IgD-negative memory B cell (primary cell): Measurements from ENCODE around the gene FXYD5. TPM values are rescaled to one million over a fixed set of nuclear protein-coding genes. Genes with fewer than 3 reads are reported as not detected.

Experiments
- H3K27ac Mint-ChIP-seq, 3 donors: one replicate each; pipeline ENCODE4 v1.8.0; 2020 to 2022; ENCODE audit warnings: mild to moderate bottlenecking in 3 of 3, mixed read lengths in 3 of 3, moderate library complexity in 1 of 3
- H3K27me3 Mint-ChIP-seq: one replicate; pipeline ENCODE4 v1.8.0; 2021; ENCODE audit warnings: mixed read lengths
- H3K36me3 Mint-ChIP-seq: one replicate; pipeline ENCODE4 v1.8.0; 2020; ENCODE audit warnings: mild to moderate bottlenecking, mixed read lengths
- H3K4me1 Mint-ChIP-seq, 3 donors: one replicate each; pipeline ENCODE4 v1.8.0; 2020 to 2022; ENCODE audit warnings: mixed read lengths in 3 of 3, mild to moderate bottlenecking in 1 of 3
- H3K4me3 Mint-ChIP-seq, 4 donors: one replicate each; pipeline ENCODE4 v1.8.0; 2020 to 2022; ENCODE audit warnings: mild to moderate bottlenecking in 4 of 4, mixed read lengths in 4 of 4, moderate library complexity in 3 of 4
- H3K9me3 Mint-ChIP-seq, 3 donors: one replicate each; pipeline ENCODE4 v1.8.0; 2020 to 2021; ENCODE audit warnings: mixed read lengths in 3 of 3, mild to moderate bottlenecking in 1 of 3
- polyA plus RNA-seq: library from polyadenylated mRNA; unstranded; fragments of 300-500 nt; fragmentation: Illumina TruSeq; gene quantifications from one replicate; pipeline ENCODE4 v1.2.3, GENCODE V29; 2021

Gene FXYD5
- polyA plus RNA-seq, 1 donor from 2014 or later, result 417 TPM

- Mint-ChIP-seq H3K27ac (peak overlapping the region; percentile 2 to 92 (median 92)), H3K36me3 (peaks cover 21% of the 10 kb centered on the region), H3K27me3 (no peaks in the 10 kb centered on the region), H3K9me3 (peaks cover 0 to 3% (median 1%) of the 10 kb centered on the region in 3 donors), H3K4me1 (peaks cover 14 to 30% (median 16%) of the 10 kb centered on the region in 3 donors), H3K4me3 (peak overlapping the region in 1 of 4 donors; percentile 11)
These were observed 12.9 kb downstream of the FXYD5 start for GRCh38 chr19:35167251-35168119.

DNA sequence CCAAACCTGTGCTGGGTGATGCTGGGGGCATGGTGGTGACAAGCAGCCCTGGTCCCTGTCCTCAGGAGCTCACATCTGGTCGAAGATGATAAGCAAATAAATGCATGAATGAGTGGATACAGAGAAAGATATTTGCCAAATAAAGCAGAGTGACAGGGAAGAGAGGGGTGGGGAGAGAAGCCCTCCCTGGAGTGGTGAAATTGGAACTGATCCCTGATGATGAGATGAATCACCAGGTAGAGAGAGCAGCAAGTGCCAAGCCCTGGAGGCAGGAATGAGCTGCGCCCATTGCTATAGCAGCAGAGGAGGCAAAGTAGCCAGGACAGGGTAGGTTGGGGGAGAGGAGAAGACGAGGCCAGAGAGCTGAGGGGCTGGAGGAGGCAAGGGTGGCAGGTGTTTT lies 13.7 kb downstream of the FXYD5 start:
- Mint-ChIP-seq H3K27ac (peak overlapping the region in 2 of 3 donors; percentile 83 to 92), H3K4me1 (peaks cover 14 to 30% (median 16%) of the 10 kb centered on the region in 3 donors), H3K9me3 (peaks cover 0 to 3% (median 1%) of the 10 kb centered on the region in 3 donors), H3K4me3 (no peak overlapping the region), H3K27me3 (no peaks in the 10 kb centered on the region), H3K36me3 (peaks cover 18% of the 10 kb centered on the region)

DNA sequence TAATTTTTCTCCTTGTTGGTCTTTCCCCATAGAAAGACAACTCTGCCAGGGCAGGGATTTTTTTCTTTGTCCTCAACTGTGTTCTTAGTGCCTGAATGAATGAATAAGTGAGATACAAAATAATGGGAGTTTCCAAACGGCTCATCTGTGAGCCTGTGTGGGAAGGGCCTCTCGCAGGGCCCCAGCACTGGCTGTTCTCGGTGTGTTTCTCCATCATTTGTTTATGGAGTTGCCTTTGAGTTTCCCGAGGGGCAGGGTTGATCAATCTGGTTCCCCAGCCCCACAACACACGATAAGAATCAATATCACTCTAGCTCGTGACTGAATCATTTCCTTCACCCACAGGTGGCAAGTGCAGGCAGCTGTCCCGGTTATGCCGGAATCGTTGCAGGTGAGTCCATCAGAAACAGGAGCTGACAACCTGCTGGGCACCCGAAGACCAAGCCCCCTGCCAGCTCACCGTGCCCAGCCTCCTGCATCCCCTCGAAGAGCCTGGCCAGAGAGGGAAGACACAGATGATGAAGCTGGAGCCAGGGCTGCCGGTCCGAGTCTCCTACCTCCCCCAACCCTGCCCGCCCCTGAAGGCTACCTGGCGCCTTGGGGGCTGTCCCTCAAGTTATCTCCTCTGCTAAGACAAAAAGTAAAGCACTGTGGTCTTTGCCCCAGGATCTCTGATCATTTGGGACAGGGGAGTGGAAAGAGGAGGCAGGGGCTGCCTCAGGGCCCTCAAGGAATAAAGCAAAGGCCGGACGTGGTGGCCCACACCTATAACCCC lies 14.9 kb downstream of the FXYD5 start:
- Mint-ChIP-seq H3K9me3 (peaks cover 0 to 3% (median 1%) of the 10 kb centered on the region in 3 donors), H3K27ac (peak overlapping the region; percentile 65 to 92 (median 68)), H3K4me1 (peaks cover 14 to 32% (median 16%) of the 10 kb centered on the region in 3 donors), H3K36me3 (peaks cover 17% of the 10 kb centered on the region), H3K4me3 (no peak overlapping the region), H3K27me3 (no peaks in the 10 kb centered on the region)

GRCh38 chr19:35170359-35171061 lies 16.0 kb downstream of the FXYD5 start:
- Mint-ChIP-seq H3K27ac (peak overlapping the region in 2 of 3 donors; percentile 71 to 78), H3K9me3 (peaks cover 0 to 3% (median 1%) of the 10 kb centered on the region in 3 donors), H3K4me1 (peaks cover 13 to 37% (median 18%) of the 10 kb centered on the region in 3 donors), H3K36me3 (peaks cover 12% of the 10 kb centered on the region), H3K27me3 (no peaks in the 10 kb centered on the region), H3K4me3 (no peak overlapping the region)

GRCh38 chr19:35171730-35172129 lies 17.2 kb downstream of the FXYD5 start:
- no peaks in the 10 kb centered on the region for H3K9me3 Mint-ChIP-seq
- H3K4me1 Mint-ChIP-seq, result peaks cover 10 to 34% (median 15%) of the 10 kb centered on the region in 3 donors
- H3K27me3 Mint-ChIP-seq, result no peaks in the 10 kb centered on the region
- peaks cover 6% of the 10 kb centered on the region for H3K36me3 Mint-ChIP-seq
- peak overlapping the region in 2 of 3 donors; percentile 80 to 94 for H3K27ac Mint-ChIP-seq
- H3K4me3 Mint-ChIP-seq, result peak overlapping the region in 3 of 4 donors; percentile 2 to 58 (median 21)

DNA sequence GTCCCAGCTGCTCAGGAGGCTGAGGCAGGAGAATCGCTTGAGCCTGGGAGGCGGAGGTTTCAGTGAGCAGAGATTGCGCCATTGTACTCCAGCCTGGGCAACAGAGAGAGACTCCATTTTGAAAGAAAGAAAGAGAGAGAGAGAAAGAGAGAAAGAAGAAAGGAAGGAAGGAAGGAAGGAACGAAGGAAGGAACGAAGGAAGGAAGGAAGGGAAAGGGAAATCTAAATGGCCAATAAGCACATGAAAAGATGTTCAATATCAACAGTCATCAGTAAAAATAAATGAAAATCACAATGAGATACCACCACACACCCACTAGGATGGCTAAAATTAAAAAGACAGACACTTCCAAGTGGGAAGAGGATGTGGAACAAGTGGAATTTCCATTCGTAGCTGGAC lies 19.7 kb downstream of the FXYD5 start:
- H3K27ac Mint-ChIP-seq, result peak overlapping the region in 2 of 3 donors; percentile 59 to 94
- peaks cover 0 to 6% (median 0%) of the 10 kb centered on the region in 3 donors for H3K9me3 Mint-ChIP-seq
- peaks cover 6 to 22% (median 9%) of the 10 kb centered on the region in 3 donors for H3K4me1 Mint-ChIP-seq
- no peak overlapping the region for H3K4me3 Mint-ChIP-seq
- peaks cover 8% of the 10 kb centered on the region for H3K36me3 Mint-ChIP-seq
- H3K27me3 Mint-ChIP-seq, result peaks cover 2% of the 10 kb centered on the region

- Mint-ChIP-seq H3K36me3 (peaks cover 7% of the 10 kb centered on the region), H3K4me3 (no peak overlapping the region), H3K4me1 (peaks cover 7 to 24% (median 9%) of the 10 kb centered on the region in 3 donors), H3K27ac (no peak overlapping the region), H3K27me3 (peaks cover 2% of the 10 kb centered on the region), H3K9me3 (peaks cover 0 to 6% (median 3%) of the 10 kb centered on the region in 3 donors)
These were observed 21.6 kb downstream of the FXYD5 start for GRCh38 chr19:35176181-35176570.

DNA sequence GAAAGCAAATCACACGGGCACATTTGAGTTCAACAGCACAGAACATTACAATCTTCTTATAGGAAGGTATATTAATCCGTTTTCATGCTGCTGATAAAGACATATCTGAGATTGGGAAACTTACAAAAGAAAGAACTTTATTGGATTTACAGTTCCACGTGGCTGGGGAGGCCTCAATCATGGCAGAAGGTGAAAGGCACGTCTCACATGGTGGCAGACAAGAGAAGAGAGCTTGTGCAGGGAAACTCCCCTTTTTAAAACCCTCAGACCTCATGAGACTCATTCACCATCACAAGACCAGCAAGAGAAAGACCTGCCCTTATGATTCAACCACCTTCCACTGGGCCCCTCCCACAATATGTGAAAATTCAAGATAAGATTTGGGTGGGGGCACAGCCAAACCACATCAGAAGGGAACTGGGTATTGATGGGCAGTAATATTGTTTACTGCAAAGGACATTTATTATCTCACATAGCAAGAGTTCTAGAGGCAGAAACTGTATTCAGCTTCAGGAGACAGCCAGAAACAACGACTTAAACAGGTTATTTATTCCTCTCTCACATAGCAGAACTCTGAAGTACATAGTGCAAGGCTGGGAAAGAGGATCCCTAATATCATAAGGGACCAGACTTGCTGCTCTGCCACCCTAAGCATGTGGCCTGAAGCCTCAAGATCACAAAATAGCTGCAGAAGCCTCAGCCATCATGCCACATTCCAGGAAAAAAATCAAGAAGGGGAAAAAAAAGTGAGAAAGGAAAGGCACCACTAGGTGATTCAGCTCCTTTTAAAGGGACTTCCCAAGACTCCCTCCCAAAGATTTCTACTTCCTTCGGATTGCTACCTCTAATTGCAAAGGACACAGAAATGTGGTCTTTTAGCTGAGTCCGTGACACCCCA lies 23.1 kb downstream of the FXYD5 start:
- peaks cover 5% of the 10 kb centered on the region for H3K36me3 Mint-ChIP-seq
- peaks cover 0 to 6% (median 3%) of the 10 kb centered on the region in 3 donors for H3K9me3 Mint-ChIP-seq
- peak overlapping the region in 1 of 3 donors; percentile 61 for H3K27ac Mint-ChIP-seq
- peaks cover 2% of the 10 kb centered on the region for H3K27me3 Mint-ChIP-seq
- peaks cover 1 to 18% (median 4%) of the 10 kb centered on the region in 3 donors for H3K4me1 Mint-ChIP-seq
- H3K4me3 Mint-ChIP-seq, result no peak overlapping the region

- Mint-ChIP-seq H3K36me3 (peaks cover 7% of the 10 kb centered on the region), H3K27ac (no peak overlapping the region), H3K27me3 (peaks cover 2% of the 10 kb centered on the region), H3K4me3 (no peak overlapping the region), H3K9me3 (peaks cover 0 to 6% (median 5%) of the 10 kb centered on the region in 3 donors), H3K4me1 (peaks cover 1 to 18% (median 4%) of the 10 kb centered on the region in 3 donors)
These were observed 24.2 kb downstream of the FXYD5 start for GRCh38 chr19:35178701-35179100.

DNA sequence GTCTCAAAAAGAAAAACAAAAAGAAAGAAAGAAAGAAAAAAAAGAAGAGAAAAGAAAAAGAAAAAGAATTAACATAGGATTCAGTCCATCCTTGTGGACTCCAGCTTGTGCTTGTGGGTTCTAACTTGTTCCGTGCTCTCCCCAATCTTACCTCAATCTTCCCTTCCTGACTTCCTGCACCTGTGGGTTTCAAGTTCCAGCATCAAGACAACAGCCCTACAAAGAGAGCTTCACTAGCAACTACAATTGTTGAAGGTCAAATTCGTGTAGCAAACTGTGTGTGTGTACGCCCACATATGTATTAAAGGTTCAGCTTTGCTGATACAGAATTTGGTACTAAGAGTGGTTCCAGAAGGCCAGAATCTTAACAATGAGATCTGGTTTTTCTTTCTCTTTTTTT lies 25.3 kb downstream of the FXYD5 start:
- Mint-ChIP-seq H3K27me3 (peaks cover 2% of the 10 kb centered on the region), H3K4me1 (peaks cover 1 to 16% (median 4%) of the 10 kb centered on the region in 3 donors), H3K27ac (no peak overlapping the region), H3K9me3 (peaks cover 0 to 6% (median 5%) of the 10 kb centered on the region in 3 donors), H3K36me3 (peaks cover 8% of the 10 kb centered on the region), H3K4me3 (no peak overlapping the region)

- H3K27ac Mint-ChIP-seq, result no peak overlapping the region
- H3K27me3 Mint-ChIP-seq, result peaks cover 2% of the 10 kb centered on the region
- peaks cover 0 to 8% (median 1%) of the 10 kb centered on the region in 3 donors for H3K4me1 Mint-ChIP-seq
- peaks cover 0 to 10% (median 5%) of the 10 kb centered on the region in 3 donors for H3K9me3 Mint-ChIP-seq
- H3K4me3 Mint-ChIP-seq, result no peak overlapping the region
- H3K36me3 Mint-ChIP-seq, result peaks cover 8% of the 10 kb centered on the region
These were observed 26.9 kb downstream of the FXYD5 start for GRCh38 chr19:35181387-35181786.

DNA sequence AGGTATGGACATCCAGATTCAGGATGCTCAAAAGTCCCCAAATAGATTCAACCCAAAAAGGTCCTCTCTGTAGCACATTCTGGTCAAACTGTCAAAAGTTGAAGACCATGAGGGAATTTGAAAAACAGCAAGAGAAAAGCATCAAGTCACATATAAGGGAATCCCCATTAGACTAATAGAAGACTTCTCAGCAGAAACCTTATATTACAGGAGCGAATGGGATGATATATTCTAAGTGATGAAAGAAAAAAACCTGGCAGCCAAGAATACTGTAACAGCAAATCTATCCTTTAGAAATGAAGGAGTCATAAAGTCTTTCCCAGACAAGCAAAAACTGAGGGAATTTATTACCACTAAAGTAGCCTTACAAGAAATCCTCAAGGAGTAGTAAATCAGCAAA lies 29.7 kb downstream of the FXYD5 start:
- Mint-ChIP-seq H3K9me3 (peaks cover 2 to 5% (median 4%) of the 10 kb centered on the region in 3 donors), H3K4me1 (peaks cover 0 to 4% (median 1%) of the 10 kb centered on the region in 3 donors), H3K4me3 (no peak overlapping the region), H3K27me3 (no peaks in the 10 kb centered on the region), H3K36me3 (peaks cover 5% of the 10 kb centered on the region), H3K27ac (no peak overlapping the region)

GRCh38 chr19:35184884-35185283 lies 30.3 kb downstream of the FXYD5 start:
- Mint-ChIP-seq H3K9me3 (peaks cover 2 to 4% (median 4%) of the 10 kb centered on the region in 3 donors), H3K27me3 (no peaks in the 10 kb centered on the region), H3K4me1 (peaks cover 0 to 3% (median under 1%) of the 10 kb centered on the region in 3 donors), H3K36me3 (peaks cover 5% of the 10 kb centered on the region), H3K4me3 (no peak overlapping the region), H3K27ac (no peak overlapping the region)
